ENCODE data around the gene OTC.

- TF ChIP-seq, protein P1, sequence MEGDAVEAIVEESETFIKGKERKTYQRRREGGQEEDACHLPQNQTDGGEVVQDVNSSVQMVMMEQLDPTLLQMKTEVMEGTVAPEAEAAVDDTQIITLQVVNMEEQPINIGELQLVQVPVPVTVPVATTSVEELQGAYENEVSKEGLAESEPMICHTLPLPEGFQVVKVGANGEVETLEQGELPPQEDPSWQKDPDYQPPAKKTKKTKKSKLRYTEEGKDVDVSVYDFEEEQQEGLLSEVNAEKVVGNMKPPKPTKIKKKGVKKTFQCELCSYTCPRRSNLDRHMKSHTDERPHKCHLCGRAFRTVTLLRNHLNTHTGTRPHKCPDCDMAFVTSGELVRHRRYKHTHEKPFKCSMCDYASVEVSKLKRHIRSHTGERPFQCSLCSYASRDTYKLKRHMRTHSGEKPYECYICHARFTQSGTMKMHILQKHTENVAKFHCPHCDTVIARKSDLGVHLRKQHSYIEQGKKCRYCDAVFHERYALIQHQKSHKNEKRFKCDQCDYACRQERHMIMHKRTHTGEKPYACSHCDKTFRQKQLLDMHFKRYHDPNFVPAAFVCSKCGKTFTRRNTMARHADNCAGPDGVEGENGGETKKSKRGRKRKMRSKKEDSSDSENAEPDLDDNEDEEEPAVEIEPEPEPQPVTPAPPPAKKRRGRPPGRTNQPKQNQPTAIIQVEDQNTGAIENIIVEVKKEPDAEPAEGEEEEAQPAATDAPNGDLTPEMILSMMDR (IDR thresholded peaks at IDR 0.05) = no peak
- TF ChIP-seq EZH2 (IDR thresholded peaks at IDR 0.05; ENCODE audit: borderline replicate concordance, insufficient read depth, low read depth, low read length, poor library complexity, severe bottlenecking) = no peak
These were observed 113.3 kb downstream of the OTC start for GRCh38 chrX:38465686-38466085.

Data from B cell (primary cell).